Fibroblast of the conjunctiva (primary cell): ENCODE data around the gene PPP1R37.
"Not testable (repeated sequence)": the region's sequence is repeated elsewhere in the genome, so short reads cannot be mapped to it uniquely, and the experiment has no call there.

ENCODE experiments used
- DNase-seq: peaks from one replicate; pipeline ENCODE4 v3.0.0-alpha.2; 2010; ENCODE audit warnings: low read depth

The PPP1R37 gene

GRCh38 chr19:45115809-45116615 is 23.0 kb downstream of the PPP1R37 start:
- no peak for DNase-seq

- no peak for DNase-seq
These were observed 24.2 kb downstream of the PPP1R37 start for GRCh38 chr19:45117167-45117594.

DNA sequence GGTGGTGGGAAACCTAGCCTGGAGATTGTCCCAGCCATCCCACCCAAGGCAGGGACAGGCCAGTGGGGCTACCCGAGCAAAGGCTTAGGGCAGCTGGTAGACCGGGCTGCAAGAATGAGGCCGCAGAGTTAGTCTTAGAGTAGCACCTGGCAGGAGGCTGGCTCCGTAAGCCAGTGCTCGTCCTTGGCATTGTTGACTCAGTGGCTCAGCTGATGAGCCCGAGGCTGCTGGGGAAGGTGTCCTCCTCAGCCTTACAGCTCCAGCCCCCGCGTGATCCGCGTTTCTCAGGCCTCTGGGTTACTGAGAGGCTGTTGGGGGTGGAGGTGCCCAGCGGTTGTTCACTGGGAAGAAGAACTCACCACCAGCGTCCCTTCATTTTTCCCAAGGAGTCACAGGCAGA is 24.7 kb downstream of the PPP1R37 start:
- DNase-seq, result no peak

GRCh38 chr19:45118106-45118505 is 25.1 kb downstream of the PPP1R37 start:
- DNase-seq, result no peak

DNA sequence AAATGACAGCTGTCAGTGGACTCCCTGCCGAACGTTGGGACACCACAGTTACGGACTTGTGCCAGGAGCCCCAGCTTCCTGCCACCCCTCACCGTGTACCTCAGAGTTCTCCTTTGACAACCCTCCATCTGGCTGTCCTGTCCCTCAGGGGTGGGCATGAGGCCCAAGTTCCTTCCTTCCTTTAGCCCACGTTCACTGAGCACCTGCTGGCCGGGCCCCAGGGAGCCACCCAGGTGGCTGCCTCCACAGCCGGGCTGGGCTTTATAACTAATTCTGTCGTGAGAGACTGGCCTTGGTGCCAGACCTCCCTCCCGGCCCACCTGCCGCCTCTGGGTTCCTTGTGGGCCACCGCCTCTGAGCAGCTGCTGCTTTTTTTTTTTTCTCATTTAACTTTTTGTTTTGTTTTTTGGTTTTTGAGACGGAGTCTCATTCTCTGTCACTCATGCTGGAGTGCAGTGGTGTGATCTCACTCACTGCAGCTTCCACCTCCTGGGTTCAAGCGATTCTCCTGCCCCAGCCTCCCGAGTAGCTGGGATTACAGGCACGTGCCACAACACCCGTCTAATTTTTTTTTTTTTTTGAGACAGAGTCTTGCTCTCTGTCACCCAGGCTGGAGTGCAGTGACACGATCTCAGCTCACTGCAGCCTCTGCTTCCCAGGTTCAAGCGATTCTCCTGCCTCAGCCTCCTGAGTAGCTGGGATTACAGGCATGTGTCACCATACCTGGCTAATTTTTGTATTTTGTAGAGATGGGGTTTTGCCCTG is 25.8 kb downstream of the PPP1R37 start:
- DNase-seq, result not testable (repeated sequence)

DNA sequence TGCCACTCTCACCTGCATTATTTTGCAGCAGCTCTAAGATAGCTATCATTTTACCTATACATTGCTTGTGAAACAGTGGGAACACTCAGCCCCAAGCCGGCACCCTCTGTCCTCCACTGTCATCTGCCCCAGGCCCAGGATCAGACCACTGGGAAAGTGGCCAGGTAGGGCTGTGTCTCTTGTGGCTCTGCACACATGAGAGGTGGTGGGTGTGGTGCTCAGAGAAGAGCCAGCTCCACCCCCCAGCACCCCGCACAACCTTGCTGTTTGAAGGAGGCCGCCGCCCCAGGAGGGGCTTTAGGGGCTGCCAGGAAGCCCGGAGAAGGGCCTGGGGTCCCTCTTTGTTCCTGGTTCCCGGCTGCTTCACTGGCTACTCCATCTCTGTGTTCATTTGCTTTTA is 26.6 kb downstream of the PPP1R37 start:
- DNase-seq, result no peak

- no peak for DNase-seq
These were observed 28.9 kb downstream of the PPP1R37 start for GRCh38 chr19:45121827-45122345.

DNA sequence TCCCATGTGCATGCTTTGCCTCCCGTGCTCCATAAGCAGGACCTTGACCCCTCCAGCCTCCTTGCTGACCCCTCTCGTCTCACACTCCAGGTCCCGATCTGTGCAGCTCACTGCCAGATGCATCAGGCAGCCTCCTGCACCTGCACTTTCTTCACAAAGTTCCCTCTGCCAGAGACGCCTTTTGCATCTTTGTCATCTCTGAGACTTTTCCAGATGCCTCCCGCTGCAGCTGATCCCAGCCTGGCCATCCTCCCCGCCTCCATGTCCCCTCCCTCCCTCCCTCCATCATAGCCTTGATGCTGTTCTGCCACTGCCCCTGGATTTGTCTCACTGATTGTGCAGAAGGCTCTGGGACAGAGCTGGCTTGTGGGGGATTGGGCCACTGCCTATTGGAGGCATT is 29.9 kb downstream of the PPP1R37 start:
- no peak for DNase-seq

DNA sequence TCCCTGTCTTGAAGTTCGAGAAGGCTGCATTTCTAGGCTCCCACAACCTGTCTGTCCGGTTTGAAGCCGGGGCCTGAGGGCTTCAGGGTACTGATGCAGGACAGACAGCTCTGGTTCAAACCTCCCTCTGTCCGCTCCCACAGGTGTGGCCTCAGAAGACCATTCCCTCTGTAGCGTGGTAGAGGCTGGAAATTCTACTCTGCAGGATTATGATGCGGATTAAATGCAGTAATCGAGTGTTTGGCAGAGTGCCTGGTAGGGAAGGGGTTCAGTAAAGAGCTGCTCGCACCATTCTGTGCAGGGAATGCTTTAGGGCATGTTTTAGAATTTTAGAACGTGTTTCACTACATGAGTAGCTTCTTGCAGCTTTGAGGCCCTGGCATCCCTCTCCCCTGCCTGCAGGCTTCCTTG is 30.5 kb downstream of the PPP1R37 start:
- DNase-seq, result peak; percentile 22

DNA sequence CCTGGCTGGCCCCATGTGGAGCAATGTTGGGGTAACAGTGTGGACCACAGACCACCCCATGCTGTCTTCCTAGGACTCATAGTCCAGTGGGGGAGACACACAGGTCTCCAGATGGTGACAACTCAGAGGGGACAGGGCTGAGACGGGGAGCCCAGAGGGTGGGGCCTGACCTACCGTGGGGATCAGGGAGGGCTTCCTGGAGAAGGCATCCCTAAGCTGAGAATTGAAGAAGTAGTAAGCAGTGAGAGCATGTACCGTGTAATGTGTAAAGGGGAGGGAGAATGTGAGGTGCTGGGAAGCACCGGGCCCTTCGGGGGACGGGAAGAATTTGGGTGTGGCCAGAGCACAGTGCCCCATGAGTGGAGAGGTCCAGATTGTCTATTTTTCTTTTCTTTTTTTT is 31.0 kb downstream of the PPP1R37 start:
- no peak for DNase-seq

DNA sequence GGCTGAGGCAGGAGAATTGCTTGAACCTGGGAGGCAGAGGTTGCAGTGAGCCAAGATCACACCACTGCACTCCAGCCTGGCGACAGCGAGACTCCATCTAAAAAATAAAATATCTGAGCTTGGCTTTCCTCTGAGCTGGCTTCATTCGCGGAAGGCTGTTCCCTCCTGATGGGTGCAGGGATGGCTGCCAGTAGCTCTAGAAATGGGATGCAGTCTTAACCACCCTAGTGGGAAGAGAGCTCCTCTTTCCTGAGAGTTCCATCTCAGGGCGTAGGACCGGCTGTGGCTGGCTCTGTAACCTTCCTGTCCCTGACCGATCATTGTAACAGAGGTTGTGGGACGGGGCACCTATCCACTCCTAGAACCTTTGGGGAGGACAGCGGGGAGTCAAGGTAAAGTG is 32.4 kb downstream of the PPP1R37 start:
- no peak for DNase-seq

GRCh38 chr19:45125975-45126493 is 33.1 kb downstream of the PPP1R37 start:
- peak; percentile 10 for DNase-seq

GRCh38 chr19:45126654-45127053 is 33.7 kb downstream of the PPP1R37 start:
- DNase-seq, result no peak

DNA sequence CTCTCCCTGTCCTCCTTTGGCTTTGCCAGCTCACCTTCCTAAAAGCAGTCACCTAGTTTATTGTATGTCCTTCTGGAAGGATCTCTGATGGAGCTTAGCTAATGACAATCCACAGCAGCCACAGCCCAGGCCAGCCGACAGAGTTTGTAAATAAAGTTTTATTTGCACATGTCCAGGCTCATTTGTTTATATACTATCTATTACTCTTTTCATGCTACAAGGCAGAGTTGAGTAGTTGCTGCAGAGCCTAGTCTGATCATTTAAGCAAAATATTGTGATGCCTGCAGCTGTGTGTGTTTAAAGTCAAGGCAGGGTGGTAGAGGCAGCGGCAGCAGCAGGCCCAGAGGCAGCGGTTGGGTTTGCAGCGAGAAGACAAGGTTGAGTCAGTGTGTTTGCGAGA is 35.2 kb downstream of the PPP1R37 start:
- no peak for DNase-seq

- no peak for DNase-seq
These were observed 35.8 kb downstream of the PPP1R37 start for GRCh38 chr19:45128806-45129205.

GRCh38 chr19:45130236-45130635 is 37.3 kb downstream of the PPP1R37 start:
- no peak for DNase-seq

- DNase-seq, result no peak
These were observed 38.1 kb downstream of the PPP1R37 start for GRCh38 chr19:45130888-45131615.

GRCh38 chr19:45133661-45134060 is 40.7 kb downstream of the PPP1R37 start:
- DNase-seq, result no peak

DNA sequence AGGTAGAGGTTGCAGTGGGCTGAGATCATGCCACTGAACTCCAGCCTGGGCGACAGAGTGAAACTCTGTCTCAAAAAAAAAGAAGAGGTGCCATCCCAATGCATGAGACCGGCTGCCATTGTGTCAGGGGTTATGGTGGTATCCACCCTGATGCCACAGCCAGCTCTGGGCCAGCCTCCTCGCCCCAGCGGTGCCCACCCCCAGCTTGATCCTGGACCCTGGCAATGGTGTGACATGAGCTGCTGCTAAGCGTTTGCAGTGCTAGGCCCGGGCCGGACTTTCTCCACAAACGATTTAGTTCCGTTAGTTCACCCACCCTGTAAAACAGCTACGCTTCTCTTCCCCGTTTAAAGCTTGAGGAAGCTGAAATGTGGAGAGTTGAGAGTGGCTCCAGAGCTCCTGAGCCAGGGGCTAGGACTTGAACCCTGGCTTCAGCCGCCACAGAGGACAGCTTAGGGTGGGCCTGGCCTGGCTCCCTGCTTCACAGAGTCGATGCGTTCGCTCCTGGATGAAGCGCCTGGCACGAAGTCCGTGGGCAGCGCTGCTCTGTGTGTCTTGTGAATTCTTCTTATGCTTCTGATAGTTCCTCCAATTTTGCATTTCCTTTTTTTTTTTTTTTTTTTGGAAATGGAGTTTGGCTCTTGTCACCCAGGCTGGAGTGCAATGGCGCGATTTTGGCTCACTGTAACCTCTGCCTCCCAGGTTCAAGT is 42.4 kb downstream of the PPP1R37 start:
- DNase-seq, result no peak

GRCh38 chr19:45136507-45137178 is 43.7 kb downstream of the PPP1R37 start:
- DNase-seq, result no peak

GRCh38 chr19:45137179-45137761 is 44.3 kb downstream of the PPP1R37 start:
- DNase-seq, result no peak
